DOHH2 (cell line): Measurements from ENCODE around the gene SLC22A16.

Experiments
- H3F3A ChIP-seq: fragments of 200-600 bp; sonication (generic), shearing (Covaris generic); 2 replicates; pipeline ENCODE4 v1.6.0; 2016; ENCODE audit warnings: antibody characterized with exemption, mild to moderate bottlenecking; ENCODE audit not compliant: control insufficient read depth, insufficient read depth
- H3K27ac ChIP-seq: fragments of 200-600 bp; sonication (generic); 2 replicates; pipeline ENCODE4 v1.5.1; 2014; ENCODE audit warnings: low read depth, mild to moderate bottlenecking, low read length, moderate library complexity
- H3K27me3 ChIP-seq: fragments of 200-600 bp; sonication (generic); 2 replicates; pipeline ENCODE4 v1.6.1; 2014; ENCODE audit warnings: mild to moderate bottlenecking, low read length, mixed read lengths; ENCODE audit not compliant: control insufficient read depth
- H3K36me3 ChIP-seq: fragments of 200-600 bp; sonication (generic); 2 replicates; pipeline ENCODE4 v1.6.1; 2014; ENCODE audit warnings: mild to moderate bottlenecking, low read length, moderate library complexity, mixed read lengths; ENCODE audit not compliant: control insufficient read depth
- H3K4me1 ChIP-seq: fragments of 200-600 bp; sonication (generic); 2 replicates; pipeline ENCODE4 v1.6.1; 2014; ENCODE audit warnings: mild to moderate bottlenecking, low read length, mixed read lengths; ENCODE audit not compliant: control insufficient read depth
- H3K4me2 ChIP-seq: fragments of 200-600 bp; sonication (generic); 2 replicates; pipeline ENCODE4 v1.6.0; 2014; ENCODE audit warnings: mild to moderate bottlenecking, low read length, moderate library complexity
- H3K4me3 ChIP-seq: fragments of 200-600 bp; sonication (generic); 2 replicates; pipeline ENCODE4 v1.5.1; 2014; ENCODE audit warnings: mild to moderate bottlenecking, low read length, mixed read lengths
- H3K79me2 ChIP-seq: fragments of 200-600 bp; sonication (generic); 2 replicates; pipeline ENCODE4 v1.6.1; 2014; ENCODE audit warnings: mild to moderate bottlenecking, low read length, mixed read lengths; ENCODE audit not compliant: control insufficient read depth
- H3K9me2 ChIP-seq: fragments of 200-600 bp; sonication (generic); replicated peaks from 2 replicates; pipeline ENCODE4 v1.6.1; 2014; ENCODE audit warnings: mild to moderate bottlenecking, low read length, mixed read lengths; ENCODE audit not compliant: control insufficient read depth
- H3K9me3 ChIP-seq: fragments of 200-600 bp; sonication (generic); 2 replicates; pipeline ENCODE4 v1.6.1; 2014; ENCODE audit warnings: antibody characterized with exemption, low read length, mixed read lengths; ENCODE audit not compliant: control insufficient read depth, insufficient read depth
- H4K20me1 ChIP-seq: fragments of 200-600 bp; sonication (generic); 2 replicates; pipeline ENCODE4 v1.6.0; 2014; ENCODE audit warnings: low read depth, mild to moderate bottlenecking, antibody characterized with exemption, low read length, moderate library complexity; ENCODE audit not compliant: control insufficient read depth, insufficient read depth
- CTCF ChIP-seq: fragments of 200-600 bp; sonication (generic); IDR thresholded peaks from one replicate; pipeline ENCODE4 v1.5.1; 2014; ENCODE audit warnings: antibody characterized with exemption, mild to moderate bottlenecking, low read depth, low read length; ENCODE audit not compliant: poor library complexity, severe bottlenecking
- EZH2phosphoT487 ChIP-seq: fragments of 200-600 bp; sonication (generic); IDR thresholded peaks from 2 replicates; pipeline ENCODE4 v1.6.1; 2017; ENCODE audit warnings: borderline replicate concordance, mild to moderate bottlenecking, antibody characterized with exemption, low read length, moderate library complexity, mixed read lengths

SLC22A16 gene

DNA sequence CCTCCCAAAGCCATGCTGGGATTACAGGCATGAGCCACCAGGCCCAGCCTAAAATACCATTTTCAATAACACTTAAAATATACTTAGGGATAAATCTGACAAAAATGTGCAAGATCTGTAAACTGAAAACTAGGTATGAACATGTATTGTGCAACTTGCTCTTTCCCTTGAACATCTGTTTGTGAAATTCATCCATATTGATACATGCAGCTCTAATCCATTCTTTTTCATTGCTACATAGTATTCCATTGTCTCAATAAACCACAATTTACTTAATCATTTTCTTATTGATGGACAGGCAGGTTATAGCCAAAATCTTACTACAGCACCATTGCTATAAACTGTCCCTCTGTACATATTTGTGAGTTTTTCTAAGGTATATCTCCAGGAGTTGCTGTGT is 4.7 kb upstream of the SLC22A16 start:
- H3F3A ChIP-seq: no peaks in the 10 kb centered on the region
- H4K20me1 ChIP-seq: no peaks in the 10 kb centered on the region
- no peaks in the 10 kb centered on the region; the same call in 1 of the 2 replicates for H3K9me3 ChIP-seq
- no peak overlapping the region for H3K4me2 ChIP-seq
- H3K4me1 ChIP-seq: no peaks in the 10 kb centered on the region
- H3K27ac ChIP-seq: no peak overlapping the region
- TF ChIP-seq EZH2phosphoT487 (no peak), CTCF (no peak)
- H3K36me3 ChIP-seq: no peaks in the 10 kb centered on the region
- no peaks in the 10 kb centered on the region for H3K9me2 ChIP-seq
- no peaks in the 10 kb centered on the region for H3K79me2 ChIP-seq
- no peaks in the 10 kb centered on the region for H3K27me3 ChIP-seq
- no peak overlapping the region for H3K4me3 ChIP-seq

DNA sequence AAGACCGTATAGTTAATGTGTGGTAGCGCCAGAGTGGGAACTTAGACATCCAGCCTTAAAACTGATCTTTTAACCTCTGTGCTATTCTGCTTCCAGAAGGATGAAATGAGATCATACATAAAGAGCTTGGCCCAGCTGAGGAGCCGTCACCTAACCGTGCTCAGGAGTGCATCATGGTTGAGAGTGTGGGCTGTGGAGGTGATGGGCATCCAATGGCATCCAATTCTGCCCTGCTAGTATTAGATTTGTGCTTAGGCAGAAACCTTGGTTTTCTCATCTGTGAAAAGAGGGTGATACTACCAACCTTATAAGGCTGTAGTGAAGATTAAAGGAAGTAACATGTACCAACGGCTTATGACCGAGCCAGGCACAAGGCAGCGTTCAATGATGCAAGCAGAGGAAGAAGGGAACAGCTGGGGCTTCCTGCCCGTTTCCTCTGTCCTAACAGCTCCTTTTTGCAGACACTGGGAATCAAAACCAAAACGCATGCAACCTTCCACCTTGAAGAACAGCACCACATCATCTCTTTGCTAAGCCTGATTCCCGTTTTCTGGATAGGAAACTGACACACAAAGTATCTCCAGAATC is 1.3 kb downstream of the SLC22A16 start:
- Histone ChIP-seq H3K27ac (no peak overlapping the region), H3K9me3 (no peaks in the 10 kb centered on the region), H3K4me2 (no peak overlapping the region), H3K4me1 (no peaks in the 10 kb centered on the region), H3K4me3 (no peak overlapping the region), H3K27me3 (peaks cover 18% of the 10 kb centered on the region), H4K20me1 (no peaks in the 10 kb centered on the region), H3K9me2 (no peaks in the 10 kb centered on the region), H3K36me3 (no peaks in the 10 kb centered on the region), H3K79me2 (no peaks in the 10 kb centered on the region), H3F3A (no peaks in the 10 kb centered on the region)
- TF ChIP-seq CTCF: no peak
- no peak for TF ChIP-seq EZH2phosphoT487

DNA sequence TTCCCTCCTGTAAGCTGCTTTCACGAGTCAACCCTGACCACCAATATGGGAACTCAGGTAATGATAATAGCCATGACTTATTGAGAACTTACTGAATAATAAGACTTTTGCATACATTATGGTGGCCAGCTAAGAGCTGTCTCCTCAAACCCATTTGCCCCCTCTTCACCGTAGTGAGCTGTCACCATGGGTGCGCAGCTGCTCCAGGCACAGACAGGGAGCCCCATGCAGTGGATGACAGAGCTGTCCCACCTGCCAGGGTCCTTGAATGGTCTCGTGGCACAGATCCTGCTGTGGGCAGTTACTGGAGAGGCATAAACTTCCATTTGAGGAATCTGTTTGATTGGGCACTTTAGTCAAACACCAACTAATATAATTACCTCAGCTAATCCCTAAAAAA is 1.9 kb downstream of the SLC22A16 start:
- Histone ChIP-seq H3K27ac (no peak overlapping the region), H3K4me2 (no peak overlapping the region), H3F3A (no peaks in the 10 kb centered on the region), H3K4me3 (no peak overlapping the region), H3K9me2 (no peaks in the 10 kb centered on the region), H3K36me3 (no peaks in the 10 kb centered on the region), H3K79me2 (no peaks in the 10 kb centered on the region), H3K4me1 (no peaks in the 10 kb centered on the region), H4K20me1 (no peaks in the 10 kb centered on the region), H3K9me3 (no peaks in the 10 kb centered on the region), H3K27me3 (peaks cover 18% of the 10 kb centered on the region)
- TF ChIP-seq EZH2phosphoT487 (no peak), CTCF (no peak)
